Mucosa of descending colon (tissue), 3 donors: ENCODE results near the gene NCAPG2. TPM values are rescaled to one million over a fixed set of nuclear protein-coding genes. Genes with fewer than 3 reads are reported as not detected.

Source experiments
- ATAC-seq: fragments of 200-7000 bp; cut with Tn5 transposase; one replicate; pipeline ENCODE4 v1.9.1; 2020; ENCODE audit warnings: mild to moderate bottlenecking, moderate library complexity
- DNase-seq, 3 donors: peaks; one replicate each; pipeline ENCODE4 v3.0.0-alpha.2; 2020
- H3K36me3 ChIP-seq: fragments of 200-600 bp; one replicate; pipeline ENCODE4 v1.8.0; 2021; ENCODE audit warnings: low read depth, mild to moderate bottlenecking
- H3K4me1 ChIP-seq: fragments of 200-600 bp; one replicate; pipeline ENCODE4 v1.8.0; 2021; ENCODE audit warnings: low read depth, mild to moderate bottlenecking
- H3K4me3 ChIP-seq: fragments of 200-600 bp; one replicate; pipeline ENCODE4 v1.8.0; 2021; ENCODE audit warnings: mild to moderate bottlenecking
- H3K9me3 ChIP-seq: fragments of 200-600 bp; one replicate; pipeline ENCODE4 v1.8.0; 2021; ENCODE audit warnings: mild to moderate bottlenecking
- intact Hi-C, 2 donors: fragments of 100-400 bp; cut with DNase I in 1 of 2; cut with micrococcal nuclease in 1 of 2; formaldehyde crosslinking; loops; one replicate each; pipeline versions ENCODE4 v1.11.0 to v1.11.1; 2022; cut with DNase I, micrococcal nuclease
- total RNA-seq, 3 donors: library from RNA; stranded (reverse); fragmentation: NEBNext Ultra II Directional in 2 of 3; extraction: Animal tissue kit (Norgen Biotek cat#: 25700) in 2 of 3; gene quantifications; one replicate each; pipeline versions ENCODE4 v1.2.1 to v1.2.4, GENCODE V29; 2021 to 2023
- TF ChIP-seq, protein P1 (sequence below): fragments of 200-600 bp; IDR thresholded peaks from one replicate; pipeline ENCODE4 v1.8.0; 2022; ENCODE audit warnings: antibody characterized with exemption, mild to moderate bottlenecking
- donor health status: DM: no; HTN: no; CAD: no; lungs with moderate emphysema.
- donor health status: DM: no; HTN: no; CAD: no.
- donor health status: DM: no; HTN: yes; CAD: no.

Gene NCAPG2
- total RNA-seq, 3 donors from 2014 or later, result 8.1 to 25.0 (median 8.9) TPM

DNA sequence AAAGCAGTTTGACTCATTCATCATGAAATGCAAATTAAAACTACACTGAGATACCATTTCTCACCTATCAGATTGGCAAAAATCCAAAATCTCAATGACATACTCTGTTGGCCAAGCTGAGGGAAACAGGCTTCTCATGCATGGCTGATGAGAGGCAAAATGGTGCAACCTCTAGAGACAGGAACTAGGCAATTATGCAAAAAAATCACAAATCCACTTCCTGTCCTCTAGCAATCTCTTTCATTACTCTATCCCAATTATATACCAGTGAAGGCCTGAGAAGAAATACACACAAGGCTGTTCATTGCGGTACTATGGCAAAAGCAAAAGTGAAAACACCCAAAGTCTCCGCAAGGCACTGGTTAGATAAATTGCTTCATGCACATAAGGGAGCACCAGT lies 91.1 kb downstream of the NCAPG2 start:
- Histone ChIP-seq H3K9me3 (no peaks in the 10 kb centered on the region), H3K36me3 (no peaks in the 10 kb centered on the region), H3K4me1 (no peaks in the 10 kb centered on the region), H3K4me3 (no peak overlapping the region)
- intact Hi-C loops, result no loop called here
- ATAC-seq (no peak), DNase-seq (no peak)
- TF ChIP-seq, protein P1, sequence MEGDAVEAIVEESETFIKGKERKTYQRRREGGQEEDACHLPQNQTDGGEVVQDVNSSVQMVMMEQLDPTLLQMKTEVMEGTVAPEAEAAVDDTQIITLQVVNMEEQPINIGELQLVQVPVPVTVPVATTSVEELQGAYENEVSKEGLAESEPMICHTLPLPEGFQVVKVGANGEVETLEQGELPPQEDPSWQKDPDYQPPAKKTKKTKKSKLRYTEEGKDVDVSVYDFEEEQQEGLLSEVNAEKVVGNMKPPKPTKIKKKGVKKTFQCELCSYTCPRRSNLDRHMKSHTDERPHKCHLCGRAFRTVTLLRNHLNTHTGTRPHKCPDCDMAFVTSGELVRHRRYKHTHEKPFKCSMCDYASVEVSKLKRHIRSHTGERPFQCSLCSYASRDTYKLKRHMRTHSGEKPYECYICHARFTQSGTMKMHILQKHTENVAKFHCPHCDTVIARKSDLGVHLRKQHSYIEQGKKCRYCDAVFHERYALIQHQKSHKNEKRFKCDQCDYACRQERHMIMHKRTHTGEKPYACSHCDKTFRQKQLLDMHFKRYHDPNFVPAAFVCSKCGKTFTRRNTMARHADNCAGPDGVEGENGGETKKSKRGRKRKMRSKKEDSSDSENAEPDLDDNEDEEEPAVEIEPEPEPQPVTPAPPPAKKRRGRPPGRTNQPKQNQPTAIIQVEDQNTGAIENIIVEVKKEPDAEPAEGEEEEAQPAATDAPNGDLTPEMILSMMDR, result no peak

DNA sequence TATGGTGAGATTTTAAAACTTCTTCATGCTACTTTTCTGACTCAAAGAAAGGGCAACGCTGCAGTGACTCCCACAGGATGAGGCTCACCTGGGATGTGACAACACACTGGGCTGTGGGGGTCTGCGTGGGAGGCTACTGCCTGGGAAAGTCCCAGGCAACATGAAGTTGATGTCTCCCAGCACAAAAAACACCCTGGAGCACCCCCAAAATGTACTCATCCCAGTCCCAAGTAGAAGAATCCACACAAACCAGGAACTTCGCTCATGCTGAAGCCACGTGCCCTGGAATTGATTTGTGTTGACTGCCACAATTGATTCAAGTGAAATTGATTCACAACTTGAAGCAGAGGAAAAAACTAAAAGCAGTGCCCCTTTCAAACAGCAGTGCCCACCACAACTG lies 92.1 kb downstream of the NCAPG2 start:
- no peaks in the 10 kb centered on the region for H3K4me1 ChIP-seq
- no peaks in the 10 kb centered on the region for H3K36me3 ChIP-seq
- no peak for ATAC-seq
- H3K9me3 ChIP-seq, result no peaks in the 10 kb centered on the region
- H3K4me3 ChIP-seq, result no peak overlapping the region
- intact Hi-C loops, result no loop called here
- TF ChIP-seq, protein P1, result no peak
- DNase-seq, result no peak

DNA sequence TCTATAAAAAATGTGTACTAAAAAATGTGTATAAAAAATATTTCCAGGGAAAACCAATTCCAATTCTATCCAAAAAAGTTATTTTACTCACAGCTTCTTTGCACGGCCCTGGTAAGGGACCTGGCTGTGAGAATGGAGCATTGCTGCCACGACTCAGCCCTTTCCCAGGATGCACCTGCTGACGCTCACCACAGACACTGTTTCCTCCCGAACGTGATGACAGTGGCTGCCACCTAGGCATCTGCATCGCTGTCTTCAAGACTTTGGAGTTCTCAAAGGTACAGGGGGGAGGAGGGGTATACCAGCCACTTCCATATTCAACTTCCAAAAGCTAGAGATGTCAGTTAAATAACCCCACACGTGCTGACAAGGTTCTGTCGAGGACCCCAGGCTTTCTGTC lies 93.1 kb downstream of the NCAPG2 start:
- TF ChIP-seq, protein P1, result no peak
- no peaks in the 10 kb centered on the region for H3K9me3 ChIP-seq
- no peak overlapping the region for H3K4me3 ChIP-seq
- intact Hi-C loops, result no loop called here
- no peaks in the 10 kb centered on the region for H3K4me1 ChIP-seq
- no peak for DNase-seq
- ATAC-seq, result no peak
- H3K36me3 ChIP-seq, result no peaks in the 10 kb centered on the region

DNA sequence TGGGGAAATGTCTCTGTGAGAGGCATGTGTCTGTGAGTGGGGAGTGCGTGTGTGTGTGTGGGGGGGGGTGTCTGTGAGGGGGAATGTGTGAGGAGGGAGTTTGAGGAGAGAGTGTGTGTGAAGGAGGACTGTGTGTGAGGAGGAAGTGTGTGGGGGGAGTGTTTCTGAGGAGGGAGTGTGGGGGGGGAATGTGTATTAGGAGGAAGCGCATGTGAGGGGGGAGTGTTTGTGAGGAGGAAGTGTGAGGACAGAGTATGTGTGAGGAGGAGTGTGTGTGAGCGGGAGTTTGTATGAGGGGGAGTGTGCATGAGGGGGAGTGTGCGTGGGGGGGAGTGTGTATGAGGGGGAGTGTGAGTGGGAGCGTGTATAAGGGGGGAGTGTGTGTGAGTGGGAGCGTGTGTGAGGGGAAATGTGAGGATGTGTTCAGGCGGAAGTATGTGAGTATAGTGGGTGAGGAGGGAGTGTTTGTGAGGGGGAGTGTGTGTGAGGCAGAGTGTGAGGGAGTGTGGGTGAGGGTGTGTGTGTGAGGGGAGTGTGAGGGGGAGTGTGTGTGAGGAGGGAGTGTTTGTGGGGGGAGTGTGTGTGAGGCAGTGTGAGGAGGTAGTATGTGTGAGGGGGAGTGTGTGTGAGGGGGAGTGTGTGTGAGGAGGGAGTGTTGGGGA lies 95.2 kb downstream of the NCAPG2 start:
- no peak for ATAC-seq
- TF ChIP-seq, protein P1, result no peak
- no peak overlapping the region for H3K4me3 ChIP-seq
- no peaks in the 10 kb centered on the region for H3K36me3 ChIP-seq
- DNase-seq, result no peak
- no peaks in the 10 kb centered on the region for H3K4me1 ChIP-seq
- intact Hi-C loops, result no loop called here
- no peaks in the 10 kb centered on the region for H3K9me3 ChIP-seq

DNA sequence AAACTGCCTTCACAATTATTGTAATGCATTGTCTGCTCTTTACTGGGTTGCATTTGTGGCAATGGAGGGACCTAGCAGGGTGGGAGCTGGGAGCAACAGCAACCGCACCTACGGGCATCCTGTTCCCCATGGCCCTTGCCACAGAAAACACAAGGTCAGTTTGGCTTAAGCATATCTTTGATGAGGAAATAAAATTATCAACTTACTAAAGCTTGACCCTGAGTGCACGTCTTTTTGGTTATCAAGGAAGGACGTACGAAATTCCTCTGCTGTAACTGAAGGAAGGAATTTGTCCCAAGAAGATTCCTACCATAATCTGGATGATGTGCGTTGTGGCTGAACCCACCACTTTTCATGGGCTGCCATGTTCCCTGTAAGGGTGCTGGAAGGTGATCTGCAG lies 97.0 kb downstream of the NCAPG2 start:
- ATAC-seq (no peak), DNase-seq (no peak)
- Histone ChIP-seq H3K9me3 (no peaks in the 10 kb centered on the region), H3K4me3 (no peak overlapping the region), H3K4me1 (no peaks in the 10 kb centered on the region), H3K36me3 (no peaks in the 10 kb centered on the region)
- TF ChIP-seq, protein P1, result no peak
- intact Hi-C loops, result no loop called here
